ENCODE measurements around the gene RNF212.
"Not testable (repeated sequence)": the region's sequence is repeated elsewhere in the genome, so short reads cannot be mapped to it uniquely, and the experiment has no call there.

DNA sequence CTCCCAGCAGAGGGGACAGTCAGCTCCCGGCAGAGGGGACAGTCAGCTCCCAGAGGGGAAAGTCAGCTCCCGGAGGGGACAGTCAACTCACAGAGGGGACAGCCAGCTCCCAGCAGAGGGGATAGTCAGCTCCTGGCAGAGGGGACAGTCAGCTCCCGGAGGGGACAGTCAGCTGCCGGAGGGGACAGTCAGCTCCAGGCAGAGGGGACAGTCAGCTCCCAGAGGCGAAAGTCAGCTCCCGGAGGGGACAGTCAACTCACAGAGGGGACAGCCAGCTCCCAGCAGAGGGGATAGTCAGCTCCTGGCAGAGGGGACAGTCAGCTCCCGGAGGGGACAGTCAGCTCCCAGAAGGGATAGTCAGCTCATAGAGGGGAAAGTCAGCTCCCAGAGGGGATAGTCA lies 59.5 kb downstream of the RNF212 start:
- TF ChIP-seq, protein P1, sequence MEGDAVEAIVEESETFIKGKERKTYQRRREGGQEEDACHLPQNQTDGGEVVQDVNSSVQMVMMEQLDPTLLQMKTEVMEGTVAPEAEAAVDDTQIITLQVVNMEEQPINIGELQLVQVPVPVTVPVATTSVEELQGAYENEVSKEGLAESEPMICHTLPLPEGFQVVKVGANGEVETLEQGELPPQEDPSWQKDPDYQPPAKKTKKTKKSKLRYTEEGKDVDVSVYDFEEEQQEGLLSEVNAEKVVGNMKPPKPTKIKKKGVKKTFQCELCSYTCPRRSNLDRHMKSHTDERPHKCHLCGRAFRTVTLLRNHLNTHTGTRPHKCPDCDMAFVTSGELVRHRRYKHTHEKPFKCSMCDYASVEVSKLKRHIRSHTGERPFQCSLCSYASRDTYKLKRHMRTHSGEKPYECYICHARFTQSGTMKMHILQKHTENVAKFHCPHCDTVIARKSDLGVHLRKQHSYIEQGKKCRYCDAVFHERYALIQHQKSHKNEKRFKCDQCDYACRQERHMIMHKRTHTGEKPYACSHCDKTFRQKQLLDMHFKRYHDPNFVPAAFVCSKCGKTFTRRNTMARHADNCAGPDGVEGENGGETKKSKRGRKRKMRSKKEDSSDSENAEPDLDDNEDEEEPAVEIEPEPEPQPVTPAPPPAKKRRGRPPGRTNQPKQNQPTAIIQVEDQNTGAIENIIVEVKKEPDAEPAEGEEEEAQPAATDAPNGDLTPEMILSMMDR (conservative IDR thresholded peaks at IDR 0.05) = not testable (repeated sequence)
- TF ChIP-seq ZFX (IDR thresholded peaks at IDR 0.05) = not testable (repeated sequence)
